Measurements from ENCODE around the gene CXCL14.

Gene CXCL14

GRCh38 chr5:135547590-135548254, 31.1 kb downstream of the CXCL14 start:
- DNase-seq (ENCODE audit: low read depth), result no peak
- TF ChIP-seq CTCF (conservative IDR thresholded peaks at IDR 0.05; ENCODE audit: low read depth, low read length), result no peak
- H3K4me3 ChIP-seq (ENCODE audit: low read length), result no peak overlapping the region

GRCh38 chr5:135546912-135547311, 31.9 kb downstream of the CXCL14 start:
- no peak overlapping the region for H3K4me3 ChIP-seq (ENCODE audit: low read length)
- no peak for DNase-seq (ENCODE audit: low read depth)
- TF ChIP-seq CTCF (conservative IDR thresholded peaks at IDR 0.05; ENCODE audit: low read depth, low read length), result no peak

GRCh38 chr5:135546101-135546500, 32.7 kb downstream of the CXCL14 start:
- no peak overlapping the region for H3K4me3 ChIP-seq (ENCODE audit: low read length)
- no peak for DNase-seq (ENCODE audit: low read depth)
- TF ChIP-seq CTCF (conservative IDR thresholded peaks at IDR 0.05; ENCODE audit: low read depth, low read length), result no peak

- no peak for TF ChIP-seq CTCF (conservative IDR thresholded peaks at IDR 0.05; ENCODE audit: low read depth, low read length)
- H3K4me3 ChIP-seq (ENCODE audit: low read length), result no peak overlapping the region
- DNase-seq (ENCODE audit: low read depth), result peak; percentile 69
These were observed 33.7 kb downstream of the CXCL14 start for GRCh38 chr5:135545099-135545498.

- H3K4me3 ChIP-seq (ENCODE audit: low read length), result peak overlapping the region; percentile 30
- peak; percentile 46 for DNase-seq (ENCODE audit: low read depth)
- no peak for TF ChIP-seq CTCF (conservative IDR thresholded peaks at IDR 0.05; ENCODE audit: low read depth, low read length)
These were observed 35.1 kb downstream of the CXCL14 start for GRCh38 chr5:135543485-135544304.

- no peak for TF ChIP-seq CTCF (conservative IDR thresholded peaks at IDR 0.05; ENCODE audit: low read depth, low read length)
- no peak for DNase-seq (ENCODE audit: low read depth)
- no peak overlapping the region for H3K4me3 ChIP-seq (ENCODE audit: low read length)
These were observed 35.7 kb downstream of the CXCL14 start for GRCh38 chr5:135543001-135543484.
